ENCODE data around the gene C4orf50.

C4orf50 gene

DNA sequence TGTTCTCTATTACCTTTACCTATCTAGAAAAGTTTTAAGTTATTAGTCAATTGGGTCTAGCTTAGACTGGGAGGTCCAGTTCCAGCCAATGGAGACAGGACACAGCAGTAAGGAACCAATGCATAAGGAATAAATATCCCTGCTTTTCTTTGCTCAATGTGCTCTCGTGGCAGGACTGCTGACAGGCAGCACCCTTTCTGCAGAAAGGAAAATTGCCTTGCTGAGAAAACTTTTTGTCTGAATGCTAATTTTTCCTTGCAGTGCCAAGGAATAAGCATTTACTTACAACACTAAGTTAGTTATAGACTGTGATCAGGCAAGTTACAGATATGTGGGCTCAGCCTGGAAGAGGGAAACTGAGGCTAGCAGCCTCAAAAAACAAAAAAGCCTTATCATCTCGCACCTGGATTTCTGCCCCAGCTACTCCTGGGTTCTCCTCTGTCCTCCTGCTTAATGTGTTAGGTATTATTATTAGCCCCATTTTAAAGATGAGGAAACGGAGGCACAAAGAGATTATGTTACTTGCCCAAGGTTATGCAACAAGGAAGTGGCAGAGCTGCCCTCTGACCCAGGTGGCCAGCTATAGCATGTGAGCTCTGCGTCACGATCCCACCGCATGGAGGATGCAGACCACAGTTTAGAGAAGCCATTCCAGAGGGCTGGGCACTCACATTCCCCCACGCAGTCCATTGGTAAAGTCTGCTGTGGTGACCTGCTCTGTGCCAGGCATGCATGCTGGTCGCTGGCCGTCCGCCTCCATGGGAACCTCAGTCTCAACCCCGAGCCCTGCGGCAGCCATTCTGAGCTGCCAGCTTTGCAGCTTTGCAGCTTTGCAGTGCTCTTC is 40.5 kb upstream of the C4orf50 start:
- TF ChIP-seq, protein P1, sequence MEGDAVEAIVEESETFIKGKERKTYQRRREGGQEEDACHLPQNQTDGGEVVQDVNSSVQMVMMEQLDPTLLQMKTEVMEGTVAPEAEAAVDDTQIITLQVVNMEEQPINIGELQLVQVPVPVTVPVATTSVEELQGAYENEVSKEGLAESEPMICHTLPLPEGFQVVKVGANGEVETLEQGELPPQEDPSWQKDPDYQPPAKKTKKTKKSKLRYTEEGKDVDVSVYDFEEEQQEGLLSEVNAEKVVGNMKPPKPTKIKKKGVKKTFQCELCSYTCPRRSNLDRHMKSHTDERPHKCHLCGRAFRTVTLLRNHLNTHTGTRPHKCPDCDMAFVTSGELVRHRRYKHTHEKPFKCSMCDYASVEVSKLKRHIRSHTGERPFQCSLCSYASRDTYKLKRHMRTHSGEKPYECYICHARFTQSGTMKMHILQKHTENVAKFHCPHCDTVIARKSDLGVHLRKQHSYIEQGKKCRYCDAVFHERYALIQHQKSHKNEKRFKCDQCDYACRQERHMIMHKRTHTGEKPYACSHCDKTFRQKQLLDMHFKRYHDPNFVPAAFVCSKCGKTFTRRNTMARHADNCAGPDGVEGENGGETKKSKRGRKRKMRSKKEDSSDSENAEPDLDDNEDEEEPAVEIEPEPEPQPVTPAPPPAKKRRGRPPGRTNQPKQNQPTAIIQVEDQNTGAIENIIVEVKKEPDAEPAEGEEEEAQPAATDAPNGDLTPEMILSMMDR (IDR thresholded peaks at IDR 0.05; ENCODE audit: low read depth, low read length, missing control alignments) = no peak
- no peak for DNase-seq (ENCODE audit: extremely low read depth, low read depth)
- no peak overlapping the region for H3K4me3 ChIP-seq (replicated peaks; ENCODE audit: low read depth, low read length)

DNA sequence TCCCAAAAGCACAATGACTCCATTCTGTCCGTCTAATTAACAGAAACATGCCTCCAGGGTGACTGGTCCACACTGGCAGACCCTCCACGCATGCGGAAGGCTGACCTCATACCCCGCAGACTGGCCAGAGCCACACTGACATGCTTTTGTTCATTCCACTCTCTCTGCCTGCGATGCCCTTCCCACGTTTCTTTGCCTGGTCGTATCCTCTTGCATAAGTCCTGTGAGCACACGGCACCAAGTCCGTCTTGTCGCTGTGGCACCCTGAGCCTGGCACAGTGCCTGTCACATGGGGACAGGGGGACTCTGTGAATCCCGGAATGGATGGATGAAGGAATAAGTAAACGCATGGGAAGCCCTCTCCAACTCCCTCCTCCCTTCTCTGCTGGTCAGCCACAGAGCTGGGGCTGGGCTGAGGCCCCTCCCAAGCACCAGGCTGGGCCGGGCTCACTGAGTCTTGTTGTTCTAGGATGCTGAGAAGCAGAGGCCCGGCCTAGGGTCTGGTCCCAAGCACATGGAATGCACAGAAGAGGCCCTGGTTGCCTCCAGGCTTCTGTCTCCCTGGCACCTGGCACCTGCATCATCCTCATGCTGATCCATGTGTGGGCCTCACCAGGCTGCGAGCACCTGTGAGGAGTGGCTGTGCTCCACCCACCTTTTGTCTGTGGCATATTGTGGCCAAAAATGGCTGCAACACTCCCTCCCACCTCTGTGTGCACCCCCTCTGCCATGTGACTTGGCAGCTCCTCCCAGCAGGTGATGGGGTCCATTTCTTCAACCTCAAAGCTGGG is 38.9 kb upstream of the C4orf50 start:
- DNase-seq (ENCODE audit: extremely low read depth, low read depth) = no peak
- H3K4me3 ChIP-seq (replicated peaks; ENCODE audit: low read depth, low read length) = no peak overlapping the region
- TF ChIP-seq, protein P1 (IDR thresholded peaks at IDR 0.05; ENCODE audit: low read depth, low read length, missing control alignments) = no peak

DNA sequence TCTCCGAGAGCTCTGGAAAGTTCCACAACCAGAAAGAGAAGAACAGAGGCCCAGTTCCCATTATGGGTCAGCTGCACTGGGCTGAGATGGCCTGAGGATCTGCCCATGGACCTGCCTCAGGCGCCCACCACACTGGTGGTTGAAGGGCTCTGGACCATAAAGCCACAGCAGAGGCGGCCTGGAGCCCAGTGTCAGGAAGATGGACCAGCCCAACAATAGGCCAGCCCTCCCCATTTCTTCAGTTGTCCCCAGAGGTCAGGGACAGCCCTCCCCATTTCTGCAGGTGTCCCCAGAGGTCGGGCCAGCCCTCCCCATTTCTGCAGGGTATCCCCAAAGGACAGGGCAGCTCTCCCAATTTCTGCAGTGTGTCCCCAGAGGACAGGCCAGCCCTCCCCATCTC is 37.2 kb upstream of the C4orf50 start:
- DNase-seq (ENCODE audit: extremely low read depth, low read depth) = no peak
- TF ChIP-seq, protein P1 (IDR thresholded peaks at IDR 0.05; ENCODE audit: low read depth, low read length, missing control alignments) = no peak
- H3K4me3 ChIP-seq (replicated peaks; ENCODE audit: low read depth, low read length) = no peak overlapping the region

DNA sequence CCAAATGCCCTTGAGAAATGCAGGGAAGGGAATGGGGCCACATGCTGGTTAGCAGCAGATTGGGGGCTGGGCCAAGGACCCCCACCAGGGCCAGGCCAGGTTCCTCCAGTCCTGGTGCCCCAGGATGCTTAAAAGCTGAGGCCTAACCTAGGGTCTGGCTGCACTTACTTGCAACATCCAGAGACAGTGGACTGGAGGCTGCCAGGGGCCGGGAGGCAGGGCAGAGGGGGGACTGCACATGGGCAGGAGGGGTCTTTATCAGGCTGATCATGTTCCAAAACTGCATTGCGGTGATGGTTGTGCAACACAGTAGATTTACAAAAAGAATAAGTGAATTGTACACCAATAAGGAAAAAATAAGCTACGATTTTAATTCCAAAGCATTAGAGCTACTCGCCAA is 36.8 kb upstream of the C4orf50 start:
- H3K4me3 ChIP-seq (replicated peaks; ENCODE audit: low read depth, low read length) = no peak overlapping the region
- no peak for DNase-seq (ENCODE audit: extremely low read depth, low read depth)
- TF ChIP-seq, protein P1 (IDR thresholded peaks at IDR 0.05; ENCODE audit: low read depth, low read length, missing control alignments) = no peak

DNA sequence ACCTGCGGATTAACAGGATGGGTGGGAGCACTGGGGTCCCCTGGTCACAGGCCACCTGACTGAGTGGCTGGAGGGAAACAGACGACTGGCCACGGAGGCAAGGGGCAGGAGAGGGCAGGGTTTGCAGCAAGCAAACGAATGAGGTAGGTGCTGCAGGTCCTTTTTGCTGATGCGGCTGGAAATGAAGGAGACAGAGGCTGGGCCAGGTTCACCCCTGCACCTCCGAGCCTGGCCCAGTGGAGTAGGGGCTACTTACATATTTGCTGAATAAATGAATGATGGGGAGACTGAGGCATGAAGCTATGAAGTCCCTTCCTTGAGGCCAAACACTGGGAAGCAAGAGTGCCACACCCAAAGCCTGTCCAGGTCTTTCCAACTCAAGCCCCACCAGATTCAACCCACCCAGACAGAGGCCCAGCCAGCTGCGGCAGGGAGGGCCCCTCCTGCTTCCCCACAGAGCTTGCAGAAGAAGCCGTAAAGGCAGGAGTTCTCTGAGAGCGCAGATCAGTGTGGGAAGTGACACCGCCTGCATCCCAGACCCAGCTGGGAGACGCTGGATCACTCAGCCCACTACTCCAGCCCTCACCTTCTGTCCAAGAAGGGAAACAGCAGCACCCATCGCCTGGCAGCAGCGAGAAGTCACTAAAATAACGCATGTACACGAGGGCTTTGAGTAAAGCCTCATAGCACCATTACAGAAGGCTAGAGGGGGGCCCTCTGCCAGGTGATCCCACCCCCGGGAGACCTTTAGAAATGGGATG is 36.1 kb upstream of the C4orf50 start:
- no peak overlapping the region for H3K4me3 ChIP-seq (replicated peaks; ENCODE audit: low read depth, low read length)
- no peak for DNase-seq (ENCODE audit: extremely low read depth, low read depth)
- TF ChIP-seq, protein P1 (IDR thresholded peaks at IDR 0.05; ENCODE audit: low read depth, low read length, missing control alignments) = no peak

DNA sequence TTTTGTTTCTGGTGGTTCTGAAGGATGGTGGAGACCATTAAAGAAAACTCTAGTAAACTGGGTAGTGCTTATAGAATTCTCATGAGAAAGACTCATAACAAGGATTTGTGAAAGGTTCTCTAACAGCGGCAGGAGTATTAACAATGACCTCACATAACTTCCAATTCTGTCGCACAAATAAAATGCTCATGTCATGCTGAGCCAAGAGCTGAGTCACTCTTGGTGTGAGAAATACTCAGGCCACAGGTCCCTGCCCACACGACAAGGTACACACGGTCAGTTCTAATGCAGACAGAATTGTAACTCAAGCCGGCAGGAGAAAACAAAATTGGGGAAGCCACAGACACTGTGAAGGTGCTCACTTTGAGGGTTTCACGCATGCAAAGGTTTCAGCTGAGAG is 34.4 kb upstream of the C4orf50 start:
- no peak for DNase-seq (ENCODE audit: extremely low read depth, low read depth)
- TF ChIP-seq, protein P1 (IDR thresholded peaks at IDR 0.05; ENCODE audit: low read depth, low read length, missing control alignments) = no peak
- H3K4me3 ChIP-seq (replicated peaks; ENCODE audit: low read depth, low read length) = no peak overlapping the region

Data from HFF-Myc (cell line).